HL-60/S4 treated with phorbol 12-myristate 13-acetate at 8.2 ng/mL for 4 days and 3 days (cell line): Measurements from ENCODE around the gene CLDN2.
"Not testable (repeated sequence)": the region's sequence is repeated elsewhere in the genome, so short reads cannot be mapped to it uniquely, and the experiment has no call there.

ENCODE experiments used
- in situ Hi-C: fragments of 300-500 bp; cut with MboI; formaldehyde crosslinking; loops from 2 replicates; pipeline ENCODE4 v1.15.0; 2022; ENCODE audit warnings: low sequenced_read_pairs

Gene CLDN2

DNA sequence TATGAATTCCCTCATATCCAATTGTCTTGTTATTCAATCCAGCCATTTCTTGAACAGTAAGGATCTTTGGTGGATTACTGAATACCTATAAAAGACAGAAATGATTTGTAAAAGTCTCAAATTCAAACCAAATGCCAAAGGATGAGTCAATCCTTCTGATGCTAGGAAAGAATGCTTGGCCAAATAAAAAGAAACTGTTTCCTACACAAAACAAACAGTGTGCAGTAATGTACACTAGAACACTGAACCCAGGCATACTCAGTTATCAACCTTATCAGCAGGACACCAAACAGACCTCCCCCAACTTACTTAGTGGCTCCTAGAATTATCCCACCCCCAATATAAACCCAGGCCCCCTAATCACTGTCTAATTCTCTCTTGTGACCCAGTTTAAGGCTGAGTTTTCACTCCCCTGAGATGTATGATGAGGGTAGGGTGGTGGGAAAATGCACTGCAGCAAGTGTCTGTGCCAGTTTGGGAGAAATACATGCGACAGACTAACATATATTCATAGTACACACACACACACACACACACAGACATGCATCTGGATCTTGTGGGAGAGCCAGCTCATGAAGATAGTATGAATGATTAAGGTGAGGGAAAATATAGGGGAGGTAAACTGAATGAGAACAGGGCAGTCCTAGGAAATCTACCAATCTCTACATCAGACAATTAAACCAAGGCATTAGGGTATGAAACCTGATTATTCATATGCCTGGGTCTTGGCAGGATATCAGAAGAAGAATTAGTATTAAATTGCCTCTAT lies 35.0 kb downstream of the CLDN2 start:
- in situ Hi-C loops = no loop called here

DNA sequence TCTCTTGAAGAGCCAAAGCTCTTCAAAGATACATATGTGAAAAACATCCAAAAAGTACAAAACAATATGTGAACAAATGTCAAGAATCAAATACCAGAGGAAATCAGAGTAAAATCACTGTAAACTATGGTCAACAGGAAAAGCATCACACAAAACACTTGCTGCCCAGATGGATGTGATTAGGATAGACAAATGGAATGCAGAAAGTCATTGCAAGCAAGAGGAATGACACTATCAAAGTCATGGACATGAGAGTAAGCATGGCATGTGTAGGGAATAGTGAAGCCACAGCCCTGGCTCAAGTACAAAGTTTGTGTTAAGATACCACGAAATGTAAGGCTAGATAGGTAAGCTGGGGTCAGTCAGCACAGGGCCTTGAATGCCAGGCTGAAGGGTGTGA lies 37.7 kb downstream of the CLDN2 start:
- in situ Hi-C loops = no loop called here

DNA sequence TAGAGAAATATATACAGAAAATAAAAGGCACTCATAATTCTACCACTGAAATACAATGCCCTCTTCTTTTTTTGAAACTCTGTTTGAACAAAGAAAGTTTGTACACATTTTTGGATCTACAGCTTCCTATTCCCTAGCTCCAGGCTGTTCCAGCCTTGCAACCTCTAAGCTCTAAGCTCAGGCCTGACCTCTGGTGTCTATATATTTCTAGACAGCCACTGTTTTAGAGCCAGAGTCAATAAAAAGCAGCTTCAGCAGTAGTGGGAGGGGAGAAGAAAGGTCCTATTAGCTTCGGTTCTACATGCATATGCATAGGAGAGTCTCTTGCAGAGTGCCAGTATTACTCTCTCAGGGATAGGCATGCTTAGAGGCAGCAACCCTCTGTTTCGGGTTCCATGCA lies 39.7 kb downstream of the CLDN2 start:
- in situ Hi-C loops = no loop called here

DNA sequence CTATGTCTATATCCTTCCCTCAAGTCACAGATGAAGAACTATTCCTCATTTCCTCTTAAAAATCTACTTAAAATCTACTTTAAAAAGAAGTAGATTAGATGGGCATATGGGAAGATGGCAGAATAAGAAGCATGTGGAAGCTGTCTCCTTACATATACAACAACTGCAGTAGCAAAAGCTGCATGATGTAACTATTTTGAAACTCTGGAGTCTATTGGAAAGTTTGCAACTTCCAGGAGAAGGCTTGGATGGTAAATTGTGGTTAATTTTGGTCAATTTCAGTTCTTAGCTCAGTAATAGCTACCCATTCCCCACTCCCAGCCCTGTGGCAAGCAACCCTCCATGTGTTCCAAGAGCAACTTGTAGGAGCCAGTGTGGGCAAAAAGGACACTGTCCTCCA lies 42.9 kb downstream of the CLDN2 start:
- in situ Hi-C loops = no loop called here

DNA sequence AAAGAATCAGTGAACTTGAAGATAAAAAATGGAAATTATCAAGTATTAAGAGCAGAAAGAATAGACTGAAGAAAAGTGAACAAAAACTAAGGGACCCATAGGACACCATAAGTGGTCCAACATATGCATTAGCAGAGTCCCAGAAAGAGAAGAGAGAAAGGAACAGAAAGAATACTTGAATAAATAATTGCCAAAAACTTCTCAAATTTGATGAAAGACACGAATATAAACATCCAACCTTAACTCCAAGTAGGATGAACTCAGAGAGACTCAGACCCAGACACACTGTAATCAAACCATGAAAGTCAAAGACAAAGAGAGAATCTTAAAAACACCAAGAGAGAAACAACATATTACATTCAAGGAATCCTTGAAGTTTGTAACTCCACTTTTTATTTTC lies 44.1 kb downstream of the CLDN2 start:
- in situ Hi-C loops = no loop called here

DNA sequence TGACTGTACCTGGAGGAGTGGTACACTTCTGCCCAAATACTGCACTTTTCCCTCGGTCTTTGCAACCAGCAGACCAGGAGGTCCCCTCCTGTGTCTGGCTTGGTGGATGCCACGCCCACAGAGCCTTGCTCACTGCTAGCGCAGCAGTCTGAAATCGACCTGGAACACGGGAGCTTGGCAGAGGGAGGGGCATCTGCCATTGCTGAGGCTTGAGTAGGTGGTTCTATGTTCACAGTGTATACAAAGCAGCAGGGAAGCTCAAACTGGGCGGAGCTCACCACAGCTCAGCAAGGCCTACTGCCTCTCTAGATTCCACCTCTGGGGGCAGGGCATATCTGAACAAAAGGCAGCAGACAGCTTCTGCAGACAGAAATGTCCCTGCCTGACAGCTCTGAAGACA lies 46.3 kb downstream of the CLDN2 start:
- in situ Hi-C loops = not testable (repeated sequence)

DNA sequence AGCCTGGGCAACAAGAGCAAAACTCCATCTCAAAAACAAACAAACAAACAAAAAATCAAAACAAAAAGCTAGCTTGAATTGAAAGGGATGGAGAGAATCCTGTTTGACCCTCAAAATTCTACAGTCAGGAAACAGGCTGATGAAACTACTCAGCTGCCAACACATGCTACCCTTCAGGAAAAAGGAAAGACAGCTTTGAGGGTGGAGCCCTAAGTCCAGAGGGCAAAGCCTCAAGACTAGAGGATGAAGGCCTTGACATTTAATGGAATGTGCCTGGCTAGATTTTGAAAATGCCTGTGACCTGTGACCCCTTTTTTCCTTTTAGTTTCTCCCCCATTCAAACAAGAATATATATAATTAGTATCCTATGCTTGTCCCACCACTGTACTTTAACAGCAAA lies 52.7 kb downstream of the CLDN2 start:
- in situ Hi-C loops = no loop called here

DNA sequence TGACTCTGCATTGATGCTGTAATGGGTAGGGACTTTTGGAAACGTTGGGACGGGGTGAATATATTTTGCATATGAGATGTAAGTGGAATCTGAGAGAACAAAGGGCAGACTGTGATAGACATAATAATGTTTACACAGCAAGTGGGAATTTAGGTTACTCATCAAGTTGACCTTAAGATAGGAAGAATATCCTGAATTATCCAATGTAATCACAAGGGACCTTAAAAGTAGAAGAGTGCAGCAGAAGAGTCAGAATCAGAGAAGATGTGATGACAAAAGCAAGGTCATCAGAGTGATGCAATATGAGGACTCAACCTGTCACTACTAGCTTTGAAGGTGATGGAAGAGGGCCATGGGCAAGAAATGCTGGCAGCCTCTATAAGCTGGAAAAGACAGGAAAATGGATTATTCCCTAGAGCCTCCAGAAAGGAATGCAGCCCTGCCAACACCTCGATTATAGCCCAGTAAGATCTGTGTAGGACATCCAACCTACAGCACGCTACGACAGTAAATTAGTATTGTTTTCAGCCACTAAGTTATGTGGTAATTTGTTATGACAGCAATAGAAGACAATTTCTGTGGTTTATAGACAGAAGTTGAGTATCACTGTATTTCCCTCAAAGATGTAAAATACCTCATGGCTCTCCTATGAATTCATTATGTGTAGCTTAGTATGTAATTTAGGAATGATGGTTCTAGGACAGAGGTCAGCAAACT lies 53.4 kb downstream of the CLDN2 start:
- in situ Hi-C loops = no loop called here

DNA sequence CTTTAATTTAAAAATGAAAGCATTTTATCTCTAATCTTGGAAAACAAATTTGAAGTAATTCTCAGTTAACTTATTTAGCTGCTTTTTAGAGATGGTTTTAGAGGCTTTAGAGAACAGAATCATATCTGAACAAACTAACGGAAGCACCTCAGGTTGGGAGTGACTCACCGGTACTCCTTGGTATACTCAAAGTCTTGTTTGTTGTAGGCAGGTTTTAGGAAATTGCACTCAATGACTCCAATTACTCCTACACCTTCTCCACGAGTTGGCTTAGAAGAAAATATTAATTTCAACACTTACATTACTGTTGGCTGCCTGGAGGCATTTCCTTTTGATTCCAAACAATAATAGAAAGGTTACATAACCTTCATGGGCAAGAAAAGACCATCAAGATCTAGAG lies 56.2 kb downstream of the CLDN2 start:
- in situ Hi-C loops = no loop called here
